A673 (cell line): Measurements from ENCODE around the gene LCN1.

Experiments
- EZH2 ChIP-seq: fragments of 200-600 bp; sonication (generic); IDR thresholded peaks from 2 replicates; pipeline ENCODE4 v1.6.1; 2017; ENCODE audit warnings: borderline replicate concordance, low read depth, mild to moderate bottlenecking, mixed read lengths, antibody characterized with exemption, low read length; ENCODE audit not compliant: poor library complexity, severe bottlenecking
- TF ChIP-seq, protein P1 (sequence below): fragments of 300-800, 200-600 bp; sonication (generic); conservative IDR thresholded peaks from 2 replicates; pipeline ENCODE4 v1.5.1; 2017; ENCODE audit warnings: low read depth, mild to moderate bottlenecking, antibody characterized with exemption, low read length, moderate library complexity, mixed read lengths

DNA sequence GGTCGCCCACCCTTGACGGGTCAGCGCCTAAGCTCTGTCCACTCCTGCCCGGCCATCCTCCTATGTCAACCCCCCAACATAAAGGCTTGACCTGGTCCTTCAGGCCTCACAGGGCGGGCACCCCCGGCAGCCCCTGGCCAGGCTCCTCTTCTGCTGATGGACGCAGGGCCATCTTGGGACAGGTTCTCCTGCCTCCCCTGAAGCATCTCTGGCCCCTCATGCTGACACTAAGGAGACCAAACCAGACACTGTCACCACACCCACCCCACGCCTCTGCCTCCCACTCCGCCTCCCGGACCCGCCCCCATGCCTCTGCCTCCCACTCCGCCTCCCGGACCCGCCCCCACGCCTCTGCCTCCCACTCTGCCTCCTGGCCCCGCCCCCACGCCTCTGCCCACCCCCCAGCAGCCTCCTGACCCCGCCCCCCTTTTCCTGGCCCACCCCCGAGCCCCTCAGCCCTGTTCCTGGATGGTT, 31.5 kb downstream of the LCN1 start:
- TF ChIP-seq, protein P1, sequence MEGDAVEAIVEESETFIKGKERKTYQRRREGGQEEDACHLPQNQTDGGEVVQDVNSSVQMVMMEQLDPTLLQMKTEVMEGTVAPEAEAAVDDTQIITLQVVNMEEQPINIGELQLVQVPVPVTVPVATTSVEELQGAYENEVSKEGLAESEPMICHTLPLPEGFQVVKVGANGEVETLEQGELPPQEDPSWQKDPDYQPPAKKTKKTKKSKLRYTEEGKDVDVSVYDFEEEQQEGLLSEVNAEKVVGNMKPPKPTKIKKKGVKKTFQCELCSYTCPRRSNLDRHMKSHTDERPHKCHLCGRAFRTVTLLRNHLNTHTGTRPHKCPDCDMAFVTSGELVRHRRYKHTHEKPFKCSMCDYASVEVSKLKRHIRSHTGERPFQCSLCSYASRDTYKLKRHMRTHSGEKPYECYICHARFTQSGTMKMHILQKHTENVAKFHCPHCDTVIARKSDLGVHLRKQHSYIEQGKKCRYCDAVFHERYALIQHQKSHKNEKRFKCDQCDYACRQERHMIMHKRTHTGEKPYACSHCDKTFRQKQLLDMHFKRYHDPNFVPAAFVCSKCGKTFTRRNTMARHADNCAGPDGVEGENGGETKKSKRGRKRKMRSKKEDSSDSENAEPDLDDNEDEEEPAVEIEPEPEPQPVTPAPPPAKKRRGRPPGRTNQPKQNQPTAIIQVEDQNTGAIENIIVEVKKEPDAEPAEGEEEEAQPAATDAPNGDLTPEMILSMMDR, result no peak
- no peak for TF ChIP-seq EZH2
